Vagina (tissue), 2 donors: ENCODE results near the gene DCTN5. TPM values are rescaled to one million over a fixed set of nuclear protein-coding genes. Genes with fewer than 3 reads are reported as not detected.

Experiments
- DNase-seq, 2 donors: peaks; one replicate each; pipeline ENCODE4 v3.0.0-alpha.2; 2017; ENCODE audit errors: extremely low spot score in 2 of 2
- H3K27ac ChIP-seq: fragments of 200-600 bp; sonication (generic); one replicate; pipeline ENCODE4 v1.5.1; 2019
- H3K27me3 ChIP-seq: fragments of 200-600 bp; sonication (generic); one replicate; pipeline ENCODE4 v1.5.1; 2019
- H3K36me3 ChIP-seq, 2 donors: fragments of 200-600 bp; sonication (generic); one replicate each; pipeline ENCODE4 v1.5.1; 2017 to 2019
- H3K4me1 ChIP-seq: fragments of 200-600 bp; sonication (generic); one replicate; pipeline ENCODE4 v1.5.1; 2019
- H3K4me3 ChIP-seq, 2 donors: fragments of 200-600 bp; sonication (generic); 1 replicate in 1 of 2; 2 replicates in 1 of 2; pipeline ENCODE4 v1.5.1; 2016 to 2019
- H3K9me3 ChIP-seq: fragments of 200-600 bp; sonication (generic); one replicate; pipeline ENCODE4 v1.5.1; 2019
- CTCF ChIP-seq, 3 experiments: fragments of 450-650 bp in 2 of 3; fragments of 200-600 bp in 1 of 3; sonication (generic) in 1 of 3; IDR thresholded peaks; one replicate each; pipeline ENCODE4 v1.5.1; 2017 to 2019; ENCODE audit warnings: antibody characterized with exemption in 3 of 3, mild to moderate bottlenecking in 2 of 3, moderate library complexity in 2 of 3
- POLR2A ChIP-seq, 2 donors: fragments of 450-650 bp; IDR thresholded peaks; one replicate each; pipeline ENCODE4 v1.6.1; 2017; ENCODE audit warnings: antibody characterized with exemption in 2 of 2, mild to moderate bottlenecking in 2 of 2, moderate library complexity in 2 of 2
- POLR2AphosphoS5 ChIP-seq, 2 donors: sonication (generic); formaldehyde crosslinking; IDR thresholded peaks; one replicate each; pipeline ENCODE4 v1.9.0; 2017; ENCODE audit warnings: antibody characterized with exemption in 2 of 2, mild to moderate bottlenecking in 2 of 2, low read depth in 1 of 2; ENCODE audit not compliant: insufficient read depth in 1 of 2
- intact Hi-C: fragments of 100-400 bp; cut with DNase I; formaldehyde crosslinking; loops from one replicate; pipeline ENCODE4 v1.15.1; 2023
- total RNA-seq: library from RNA; depleted of rRNA; stranded (reverse); fragments of >200 nt; gene quantifications from one replicate; pipeline ENCODE4 v1.2.3, GENCODE V29; 2016

DCTN5 gene
- total RNA-seq, 1 donor from 2014 or later, result 23.6 TPM

GRCh38 chr16:23678430-23679273, 37.4 kb downstream of the DCTN5 start, which contains the start of gene PLK1:
PLK1 (plus strand) TSS chr16:23678889; CDS start chr16:23678933, 44 bp downstream.
- Histone ChIP-seq H3K4me1 (peaks cover 20% of the 10 kb centered on the region), H3K27me3 (no peaks in the 10 kb centered on the region), H3K27ac (peak within 1 kb of the TSS; percentile 28), H3K9me3 (no peaks in the 10 kb centered on the region), H3K4me3 (peak within 1 kb of the TSS; percentile 48 to 57), H3K36me3 (peaks cover 0 to 3% of the 10 kb centered on the region in 2 donors)
- TF ChIP-seq POLR2AphosphoS5 (IDR thresholded peaks at IDR 0.05; ENCODE audit: insufficient read depth in 1 of 2, low read depth in 1 of 2) (peak; percentile 44 to 77), CTCF (IDR thresholded peaks at IDR 0.05) (no peak)
- intact Hi-C loops, result no loop called here
- no peak for DNase-seq

DNA sequence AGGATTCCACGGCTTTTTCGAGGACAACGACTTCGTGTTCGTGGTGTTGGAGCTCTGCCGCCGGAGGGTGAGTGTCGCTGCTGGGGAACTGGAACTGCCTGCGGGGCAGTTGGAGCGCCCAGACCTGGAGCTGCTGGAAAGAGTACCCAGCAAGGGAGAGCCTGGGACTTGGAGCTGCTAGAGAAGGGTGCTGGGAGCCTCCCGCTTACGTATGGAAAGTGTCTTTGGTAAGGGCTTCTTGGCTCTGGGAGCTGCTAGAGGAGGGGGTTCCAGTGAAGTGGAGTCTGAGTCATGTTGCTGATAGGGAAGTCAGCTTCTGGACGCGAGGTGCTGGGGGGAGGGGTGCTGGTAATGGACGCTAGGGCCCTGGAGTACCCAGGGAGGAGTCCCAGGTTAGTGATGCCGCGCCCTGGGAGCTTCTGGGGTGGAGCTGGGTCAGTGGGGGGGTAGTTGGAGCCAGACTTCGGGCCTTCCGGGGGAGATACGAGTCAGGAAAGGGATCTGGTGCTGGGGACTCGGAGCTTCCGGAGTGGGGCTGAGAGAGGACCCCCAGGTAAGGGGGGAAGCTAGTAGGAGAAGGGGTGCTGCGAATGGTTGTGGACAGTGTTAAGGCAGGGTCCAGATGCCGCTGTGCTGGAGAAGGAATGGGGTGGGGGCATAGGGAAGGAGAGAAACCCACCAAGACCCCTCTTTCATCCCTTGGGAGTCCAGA, 38.2 kb downstream of the DCTN5 start:
- no peaks in the 10 kb centered on the region for H3K27me3 ChIP-seq
- DNase-seq, result no peak
- TF ChIP-seq POLR2A (IDR thresholded peaks at IDR 0.05) (no peak), POLR2AphosphoS5 (IDR thresholded peaks at IDR 0.05; ENCODE audit: insufficient read depth in 1 of 2, low read depth in 1 of 2) (no peak), CTCF (IDR thresholded peaks at IDR 0.05) (no peak)
- H3K4me3 ChIP-seq, result peak overlapping the region; percentile 48 to 57
- H3K36me3 ChIP-seq, result peaks cover 0 to 11% of the 10 kb centered on the region in 2 donors
- intact Hi-C loops, result no loop called here
- no peak overlapping the region for H3K27ac ChIP-seq
- peaks cover 20% of the 10 kb centered on the region for H3K4me1 ChIP-seq
- H3K9me3 ChIP-seq, result no peaks in the 10 kb centered on the region

GRCh38 chr16:23679986-23680336, 38.7 kb downstream of the DCTN5 start:
- no peak for DNase-seq
- H3K9me3 ChIP-seq, result no peaks in the 10 kb centered on the region
- no peak overlapping the region for H3K4me3 ChIP-seq
- no peak overlapping the region for H3K27ac ChIP-seq
- intact Hi-C loops, result no loop called here
- H3K36me3 ChIP-seq, result peaks cover 0 to 13% of the 10 kb centered on the region in 2 donors
- no peaks in the 10 kb centered on the region for H3K27me3 ChIP-seq
- peaks cover 20% of the 10 kb centered on the region for H3K4me1 ChIP-seq
- TF ChIP-seq POLR2A (IDR thresholded peaks at IDR 0.05) (no peak), POLR2AphosphoS5 (IDR thresholded peaks at IDR 0.05; ENCODE audit: insufficient read depth in 1 of 2, low read depth in 1 of 2) (no peak), CTCF (IDR thresholded peaks at IDR 0.05) (no peak)

- Histone ChIP-seq H3K4me1 (peaks cover 20% of the 10 kb centered on the region), H3K36me3 (peaks cover 0 to 16% of the 10 kb centered on the region in 2 donors), H3K9me3 (no peaks in the 10 kb centered on the region), H3K4me3 (no peak overlapping the region), H3K27me3 (no peaks in the 10 kb centered on the region), H3K27ac (no peak overlapping the region)
- TF ChIP-seq POLR2AphosphoS5 (IDR thresholded peaks at IDR 0.05; ENCODE audit: insufficient read depth in 1 of 2, low read depth in 1 of 2) (no peak), POLR2A (IDR thresholded peaks at IDR 0.05) (no peak), CTCF (IDR thresholded peaks at IDR 0.05) (no peak)
- intact Hi-C loops, result no loop called here
- no peak for DNase-seq
These were observed 40.9 kb downstream of the DCTN5 start for GRCh38 chr16:23682181-23682580.
